Coronary artery (tissue), 2 donors: Measurements from ENCODE around the gene SPATA21.

Experiments
- DNase-seq: peaks from one replicate; pipeline ENCODE4 v3.0.0-alpha.2; 2017; ENCODE audit warnings: low spot score
- H3K27ac ChIP-seq, 2 donors: fragments of 200-600 bp; sonication (generic); one replicate each; pipeline ENCODE4 v1.5.1; 2016 to 2019
- H3K4me3 ChIP-seq: fragments of 200-600 bp; sonication (generic); 2 replicates; pipeline ENCODE4 v1.5.1; 2016; ENCODE audit warnings: mild to moderate bottlenecking, moderate library complexity
- TF ChIP-seq, protein P1 (sequence below): fragments of 200-600 bp; sonication (generic); IDR thresholded peaks from one replicate; pipeline ENCODE4 v1.5.1; 2019; ENCODE audit warnings: antibody characterized with exemption

The SPATA21 gene

DNA sequence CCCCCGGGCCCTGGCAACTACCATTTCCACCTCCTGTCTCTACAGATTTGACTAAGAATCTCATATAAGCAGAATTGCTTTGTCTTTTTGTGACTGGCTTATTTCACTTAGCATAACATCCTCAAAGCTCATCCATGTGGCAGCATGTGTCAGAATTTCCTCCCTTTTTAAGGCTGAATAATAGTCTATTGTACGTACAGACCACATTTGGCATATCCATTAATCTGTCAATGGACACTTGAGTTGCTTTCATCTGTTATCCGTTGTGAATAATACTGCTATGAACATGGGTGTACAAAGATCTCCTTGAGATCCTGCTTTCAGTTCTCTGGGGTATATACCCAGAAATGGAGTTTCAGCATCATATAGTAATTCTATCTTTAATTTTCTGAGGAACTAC lies 24.0 kb downstream of the SPATA21 start:
- Histone ChIP-seq H3K4me3 (no peak overlapping the region), H3K27ac (no peak overlapping the region)
- TF ChIP-seq, protein P1, sequence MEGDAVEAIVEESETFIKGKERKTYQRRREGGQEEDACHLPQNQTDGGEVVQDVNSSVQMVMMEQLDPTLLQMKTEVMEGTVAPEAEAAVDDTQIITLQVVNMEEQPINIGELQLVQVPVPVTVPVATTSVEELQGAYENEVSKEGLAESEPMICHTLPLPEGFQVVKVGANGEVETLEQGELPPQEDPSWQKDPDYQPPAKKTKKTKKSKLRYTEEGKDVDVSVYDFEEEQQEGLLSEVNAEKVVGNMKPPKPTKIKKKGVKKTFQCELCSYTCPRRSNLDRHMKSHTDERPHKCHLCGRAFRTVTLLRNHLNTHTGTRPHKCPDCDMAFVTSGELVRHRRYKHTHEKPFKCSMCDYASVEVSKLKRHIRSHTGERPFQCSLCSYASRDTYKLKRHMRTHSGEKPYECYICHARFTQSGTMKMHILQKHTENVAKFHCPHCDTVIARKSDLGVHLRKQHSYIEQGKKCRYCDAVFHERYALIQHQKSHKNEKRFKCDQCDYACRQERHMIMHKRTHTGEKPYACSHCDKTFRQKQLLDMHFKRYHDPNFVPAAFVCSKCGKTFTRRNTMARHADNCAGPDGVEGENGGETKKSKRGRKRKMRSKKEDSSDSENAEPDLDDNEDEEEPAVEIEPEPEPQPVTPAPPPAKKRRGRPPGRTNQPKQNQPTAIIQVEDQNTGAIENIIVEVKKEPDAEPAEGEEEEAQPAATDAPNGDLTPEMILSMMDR, result no peak
- DNase-seq, result no peak

DNA sequence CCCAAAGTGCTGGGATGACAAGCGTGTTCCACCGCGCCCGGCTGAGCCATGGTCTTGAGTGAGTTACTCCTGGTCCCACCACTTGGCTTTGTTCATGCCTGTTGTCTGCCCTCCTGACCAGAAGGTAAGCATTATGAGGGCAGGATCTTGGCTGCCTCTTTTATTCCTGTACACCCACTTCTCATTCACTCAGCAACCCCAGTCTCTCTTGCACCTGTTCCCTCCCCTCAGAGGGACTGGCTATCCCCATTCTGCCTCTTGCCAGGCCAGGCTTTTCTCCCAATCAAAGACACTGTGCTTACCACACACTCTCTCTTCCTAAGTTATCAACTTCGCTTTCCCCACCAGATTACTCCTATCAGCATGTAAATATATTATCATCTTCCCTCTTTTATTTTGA lies 26.4 kb downstream of the SPATA21 start:
- no peak for DNase-seq
- Histone ChIP-seq H3K4me3 (no peak overlapping the region), H3K27ac (no peak overlapping the region)
- TF ChIP-seq, protein P1, result no peak

DNA sequence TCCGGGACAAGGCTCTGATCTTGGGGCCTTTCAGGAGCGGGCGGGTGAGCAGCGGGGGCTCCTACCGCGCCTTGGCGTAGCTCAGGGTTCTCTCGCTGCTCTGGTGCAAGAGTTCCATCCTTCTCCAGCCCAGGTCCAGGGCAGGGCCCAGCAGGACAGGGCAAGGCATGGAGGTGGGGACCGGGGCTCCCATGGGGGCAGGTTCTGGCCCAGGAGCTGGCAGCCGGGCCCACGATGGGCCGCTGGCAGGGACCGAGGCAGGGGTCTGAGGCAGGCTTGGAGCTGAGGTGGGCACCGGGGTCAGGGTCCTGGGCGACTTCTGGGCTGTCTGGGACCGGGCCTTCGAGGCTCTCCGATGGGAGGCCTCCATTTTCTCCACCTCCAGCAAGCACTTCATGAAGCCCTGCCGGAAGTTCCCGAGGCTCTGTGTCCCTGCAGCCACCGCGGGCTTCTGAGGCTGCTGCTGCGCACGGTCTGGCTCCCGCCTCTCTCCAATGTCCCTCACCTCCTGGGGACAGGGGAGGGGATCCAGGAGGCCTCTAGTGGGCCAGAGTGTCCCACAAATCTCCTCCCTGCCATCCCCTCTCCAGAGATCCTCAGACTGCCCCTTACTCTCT lies 27.6 kb downstream of the SPATA21 start:
- no peak for DNase-seq
- TF ChIP-seq, protein P1, result no peak
- no peak overlapping the region for H3K4me3 ChIP-seq
- no peak overlapping the region for H3K27ac ChIP-seq

DNA sequence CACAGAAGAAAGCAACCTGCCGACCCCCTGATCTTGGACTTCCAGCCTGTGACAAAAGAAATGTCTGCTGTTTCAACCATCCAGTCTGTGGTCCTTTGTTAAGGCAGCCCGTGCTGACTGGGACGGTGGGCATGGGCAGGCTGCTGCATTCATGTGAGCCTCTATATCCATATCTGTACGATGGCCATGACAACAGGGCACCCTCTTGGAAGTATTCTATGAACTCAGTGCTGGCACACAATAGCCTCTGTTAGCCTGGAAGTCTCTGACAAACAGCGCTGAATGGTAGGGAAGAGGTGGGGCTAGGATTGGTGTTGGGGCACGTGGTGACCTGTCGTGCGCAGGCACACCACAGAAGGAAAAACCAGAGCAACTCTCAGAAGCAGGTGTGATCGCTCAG lies 30.4 kb downstream of the SPATA21 start:
- Histone ChIP-seq H3K27ac (no peak overlapping the region), H3K4me3 (no peak overlapping the region)
- no peak for DNase-seq
- TF ChIP-seq, protein P1, result no peak

DNA sequence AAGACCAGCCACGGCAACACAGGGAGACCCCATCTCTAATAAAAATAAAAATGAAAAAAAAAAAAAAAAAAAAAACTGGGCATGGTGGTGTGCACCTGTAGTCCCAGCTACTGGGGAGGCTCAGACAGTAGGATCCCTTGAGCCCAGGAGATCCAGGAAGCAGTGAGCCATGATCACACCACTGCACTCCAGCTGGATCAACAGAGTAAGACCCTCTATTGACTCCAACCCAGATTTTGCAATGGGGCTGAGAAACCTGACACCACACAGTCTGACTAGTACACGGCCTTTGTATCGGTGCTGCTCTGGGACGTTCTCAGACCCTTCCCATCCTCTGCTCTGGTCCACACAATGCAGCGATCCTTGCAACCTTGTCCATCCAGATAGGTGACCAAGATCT lies 31.8 kb downstream of the SPATA21 start:
- DNase-seq, result no peak
- TF ChIP-seq, protein P1, result no peak
- H3K27ac ChIP-seq, result no peak overlapping the region
- H3K4me3 ChIP-seq, result no peak overlapping the region

DNA sequence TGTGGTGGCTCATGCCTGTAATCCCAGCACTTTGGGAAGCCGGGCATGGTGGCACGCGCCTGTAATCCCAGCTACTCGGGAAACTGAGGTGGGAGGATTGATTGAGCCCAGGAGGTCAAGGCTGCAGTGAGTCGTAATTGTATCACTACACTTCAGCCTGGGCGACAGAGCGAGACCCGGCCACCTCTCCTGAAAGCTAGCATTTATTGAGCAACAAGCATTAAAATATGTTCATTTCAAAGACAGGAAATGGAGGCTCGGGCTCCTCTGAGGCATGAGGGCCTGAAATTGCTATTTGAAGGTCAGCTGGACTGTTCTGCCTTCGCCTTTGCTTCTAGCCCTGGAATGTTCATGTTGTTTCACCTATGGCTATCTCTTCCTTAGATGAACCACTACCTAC lies 34.5 kb downstream of the SPATA21 start:
- TF ChIP-seq, protein P1, result no peak
- no peak for DNase-seq
- Histone ChIP-seq H3K4me3 (no peak overlapping the region), H3K27ac (no peak overlapping the region)

DNA sequence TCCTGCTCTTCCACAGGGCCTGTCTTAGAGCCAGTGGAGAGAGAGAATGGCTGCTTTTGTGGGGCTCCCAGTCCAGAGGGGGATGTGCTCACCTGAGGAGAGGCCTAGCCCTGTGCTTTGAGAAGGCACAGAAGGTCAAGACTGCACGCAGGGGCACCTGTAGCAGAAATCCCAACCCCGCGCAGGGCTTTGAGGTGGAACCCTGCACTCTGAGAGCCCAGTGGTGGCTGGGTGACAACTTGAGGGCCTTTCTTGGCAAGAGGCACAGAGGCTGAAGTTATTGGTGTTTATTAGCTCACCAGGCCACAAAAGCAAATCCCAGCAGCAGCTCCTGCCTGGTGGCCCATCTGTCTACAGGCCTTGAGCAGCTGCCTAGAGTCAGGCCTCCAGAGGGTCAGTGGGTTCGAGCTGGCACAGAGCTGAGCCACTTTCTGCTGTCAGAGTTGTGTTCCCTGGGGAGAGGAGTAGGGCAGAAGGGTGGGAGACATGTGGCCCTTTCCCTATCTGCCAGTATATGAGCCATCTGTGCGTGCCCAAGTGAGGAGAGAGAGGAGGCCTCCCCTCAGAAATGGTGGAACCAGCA lies 38.8 kb downstream of the SPATA21 start:
- TF ChIP-seq, protein P1, result no peak
- DNase-seq, result no peak
- Histone ChIP-seq H3K4me3 (no peak overlapping the region), H3K27ac (no peak overlapping the region)
